Left ventricle myocardium superior (tissue), 1 donor: Measurements from ENCODE around the gene MYO9A. TPM values are rescaled to one million over a fixed set of nuclear protein-coding genes. Genes with fewer than 3 reads are reported as not detected.

Source experiments
- ATAC-seq: fragments of 200-7000 bp; cut with Tn5 transposase; one replicate; pipeline ENCODE4 v1.9.1; 2020; ENCODE audit warnings: mild to moderate bottlenecking, moderate library complexity
- DNase-seq: peaks from one replicate; pipeline ENCODE4 v3.0.0-alpha.2; 2020
- intact Hi-C: fragments of 100-400 bp; cut with micrococcal nuclease; formaldehyde crosslinking; loops from one replicate; pipeline ENCODE4 v1.11.0; 2022
- long read RNA-seq: library from polyadenylated mRNA; unstranded; transcript quantifications from one replicate; pipeline ENCODE4 v2.0.0, GENCODE V29; 2021
- total RNA-seq: library from RNA; stranded (reverse); fragmentation: NEBNext Ultra II Directional; extraction: Animal tissue kit (Norgen Biotek cat#: 25700); gene quantifications from one replicate; pipeline ENCODE4 v1.2.1, GENCODE V29; 2021
- donor health status: DM: no; HTN: yes; CAD: no; lungs with severe emphysema.

MYO9A gene, protein sequence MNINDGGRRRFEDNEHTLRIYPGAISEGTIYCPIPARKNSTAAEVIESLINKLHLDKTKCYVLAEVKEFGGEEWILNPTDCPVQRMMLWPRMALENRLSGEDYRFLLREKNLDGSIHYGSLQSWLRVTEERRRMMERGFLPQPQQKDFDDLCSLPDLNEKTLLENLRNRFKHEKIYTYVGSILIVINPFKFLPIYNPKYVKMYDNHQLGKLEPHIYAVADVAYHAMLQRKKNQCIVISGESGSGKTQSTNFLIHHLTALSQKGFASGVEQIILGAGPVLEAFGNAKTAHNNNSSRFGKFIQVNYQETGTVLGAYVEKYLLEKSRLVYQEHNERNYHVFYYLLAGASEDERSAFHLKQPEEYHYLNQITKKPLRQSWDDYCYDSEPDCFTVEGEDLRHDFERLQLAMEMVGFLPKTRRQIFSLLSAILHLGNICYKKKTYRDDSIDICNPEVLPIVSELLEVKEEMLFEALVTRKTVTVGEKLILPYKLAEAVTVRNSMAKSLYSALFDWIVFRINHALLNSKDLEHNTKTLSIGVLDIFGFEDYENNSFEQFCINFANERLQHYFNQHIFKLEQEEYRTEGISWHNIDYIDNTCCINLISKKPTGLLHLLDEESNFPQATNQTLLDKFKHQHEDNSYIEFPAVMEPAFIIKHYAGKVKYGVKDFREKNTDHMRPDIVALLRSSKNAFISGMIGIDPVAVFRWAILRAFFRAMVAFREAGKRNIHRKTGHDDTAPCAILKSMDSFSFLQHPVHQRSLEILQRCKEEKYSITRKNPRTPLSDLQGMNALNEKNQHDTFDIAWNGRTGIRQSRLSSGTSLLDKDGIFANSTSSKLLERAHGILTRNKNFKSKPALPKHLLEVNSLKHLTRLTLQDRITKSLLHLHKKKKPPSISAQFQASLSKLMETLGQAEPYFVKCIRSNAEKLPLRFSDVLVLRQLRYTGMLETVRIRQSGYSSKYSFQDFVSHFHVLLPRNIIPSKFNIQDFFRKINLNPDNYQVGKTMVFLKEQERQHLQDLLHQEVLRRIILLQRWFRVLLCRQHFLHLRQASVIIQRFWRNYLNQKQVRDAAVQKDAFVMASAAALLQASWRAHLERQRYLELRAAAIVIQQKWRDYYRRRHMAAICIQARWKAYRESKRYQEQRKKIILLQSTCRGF (N-terminal part only)
- total RNA-seq: 29.7 TPM
- long read RNA-seq, partial matches to known transcripts: 4 of 7 reads
- long read RNA-seq, other reads (novel, unspliced or antisense): 3 of 7 reads

DNA sequence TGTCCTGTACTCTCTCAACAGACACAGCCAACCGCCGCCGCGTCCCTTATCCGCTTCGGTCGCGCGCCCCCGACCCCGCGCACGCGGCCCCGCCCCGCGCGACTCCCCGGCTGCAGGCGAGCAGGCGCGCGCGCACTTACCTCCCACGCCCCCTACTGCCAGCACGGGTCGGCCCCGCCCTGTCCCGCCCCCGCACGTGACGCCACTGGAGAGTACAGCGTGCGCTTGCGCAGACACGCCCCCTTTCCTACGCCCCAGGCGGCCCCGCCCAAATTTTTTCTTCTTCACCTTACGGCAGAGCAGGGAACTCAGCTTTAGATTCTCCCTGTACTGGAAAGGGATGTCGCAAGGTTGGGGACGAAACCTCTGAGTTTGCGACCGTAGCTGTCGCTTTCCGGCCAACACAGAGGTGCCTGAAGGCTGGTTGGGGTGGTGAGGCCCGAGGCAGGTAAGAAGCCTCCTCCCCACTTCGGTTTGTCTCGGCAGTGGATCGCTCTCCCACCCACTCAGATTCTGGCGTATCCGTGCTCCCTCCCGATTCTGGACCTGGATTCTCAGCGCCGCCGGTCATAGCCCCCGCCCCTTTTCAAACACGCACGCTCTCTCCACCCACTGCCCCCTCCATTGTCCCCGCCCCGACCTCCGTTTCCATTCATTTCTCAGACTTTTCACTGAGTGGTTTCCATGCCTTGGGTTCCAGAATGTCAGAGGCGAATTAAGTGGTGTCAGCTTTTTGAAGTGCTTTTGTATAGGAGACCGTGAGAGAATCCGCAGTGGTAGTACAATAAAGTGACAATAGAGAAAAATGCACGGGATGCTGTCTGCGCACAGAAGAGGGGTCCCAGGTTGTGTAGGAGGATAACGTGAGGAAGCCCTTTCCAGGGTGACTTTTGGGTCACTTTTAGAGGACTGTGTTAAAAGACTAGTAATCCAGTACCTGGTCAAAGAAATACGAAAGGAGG, at the start of gene MYO9A, which contains the start of gene SENP8:
MYO9A (minus strand) TSS at position 134 of the 962 bp plus-strand sequence. CDS start 71,587 bp downstream, outside the sequence.
SENP8 (plus strand) TSS at position 387 of the 962 bp plus-strand sequence. CDS start 21,221 bp downstream, outside the sequence.
- ATAC-seq: peak; percentile 89
- intact Hi-C loops: no loop called here
- peak; percentile 99 for DNase-seq

DNA sequence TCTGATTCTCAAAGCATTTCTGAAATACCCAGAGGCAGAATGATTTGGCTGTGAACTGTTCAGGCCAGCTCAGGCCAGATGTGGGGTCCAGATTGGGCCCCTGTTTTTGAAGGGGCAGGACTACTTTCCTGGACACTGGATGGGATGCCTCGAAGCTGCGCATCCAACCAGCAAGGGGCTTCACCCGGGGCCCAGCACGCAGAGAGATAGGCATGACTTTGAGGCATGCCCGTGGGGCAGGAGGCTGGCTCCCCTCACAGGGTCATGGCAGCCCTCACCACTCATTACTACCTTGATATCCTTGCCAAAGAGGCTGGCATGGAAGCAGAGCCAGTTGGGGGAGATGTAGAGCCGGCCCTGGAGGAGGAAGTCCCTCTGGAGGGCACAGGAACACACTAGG, 49.5 kb upstream of the MYO9A start:
- no peak for DNase-seq
- ATAC-seq: no peak
- intact Hi-C loops: no loop called here

DNA sequence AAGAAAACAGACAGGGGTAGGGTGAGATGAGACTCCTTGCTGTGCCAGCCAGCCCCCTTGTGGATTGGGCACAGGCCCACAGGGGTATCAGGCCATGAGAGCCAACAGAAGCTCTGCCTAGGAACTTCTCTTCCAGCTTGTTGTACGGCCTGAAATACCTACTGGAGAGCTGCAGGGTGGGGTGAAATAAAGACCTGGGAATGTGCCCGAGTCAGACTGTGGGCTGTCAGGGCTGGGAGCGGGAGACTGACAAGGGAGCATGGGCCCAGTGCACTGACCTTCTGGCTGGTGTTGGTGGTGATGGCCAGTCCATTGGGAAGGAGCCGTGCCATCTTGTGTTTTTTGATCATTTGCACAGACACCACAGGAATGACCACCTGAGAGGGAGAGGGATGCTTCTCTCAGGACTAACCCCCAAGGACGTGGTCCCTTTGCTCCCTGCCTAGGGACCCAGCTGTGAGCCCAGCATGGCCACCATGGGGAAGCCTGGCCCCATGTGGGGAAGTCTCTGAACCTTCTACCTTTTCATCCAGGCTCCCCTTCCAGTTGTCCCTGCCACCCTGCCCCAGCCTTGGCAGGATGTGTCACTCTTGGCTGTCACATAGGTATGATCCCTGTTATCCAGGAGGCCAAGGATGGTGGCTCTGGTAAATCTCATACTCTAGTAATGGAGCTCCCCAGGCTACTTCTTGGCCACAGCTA, 48.9 kb upstream of the MYO9A start:
- DNase-seq: no peak
- intact Hi-C loops: no loop called here
- no peak for ATAC-seq

DNA sequence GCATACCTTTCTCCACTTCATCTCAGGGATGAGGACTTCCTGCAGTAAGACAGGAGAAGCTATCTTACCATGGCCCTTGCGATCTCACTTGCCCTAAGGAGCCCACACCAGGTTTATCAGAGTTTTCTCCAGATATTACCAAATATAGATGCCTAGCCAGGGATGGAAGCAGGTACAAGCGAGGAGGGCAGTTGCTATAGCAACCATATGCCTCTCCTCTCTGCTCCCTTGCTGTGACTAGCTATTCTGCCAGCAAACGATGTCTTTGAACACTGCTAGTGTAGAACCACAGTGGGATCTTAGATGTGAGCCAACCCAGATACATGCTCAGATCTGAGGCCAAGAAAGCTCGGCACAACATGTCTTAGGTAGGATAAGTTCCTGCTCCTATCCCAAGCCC, 45.8 kb upstream of the MYO9A start:
- ATAC-seq: no peak

DNA sequence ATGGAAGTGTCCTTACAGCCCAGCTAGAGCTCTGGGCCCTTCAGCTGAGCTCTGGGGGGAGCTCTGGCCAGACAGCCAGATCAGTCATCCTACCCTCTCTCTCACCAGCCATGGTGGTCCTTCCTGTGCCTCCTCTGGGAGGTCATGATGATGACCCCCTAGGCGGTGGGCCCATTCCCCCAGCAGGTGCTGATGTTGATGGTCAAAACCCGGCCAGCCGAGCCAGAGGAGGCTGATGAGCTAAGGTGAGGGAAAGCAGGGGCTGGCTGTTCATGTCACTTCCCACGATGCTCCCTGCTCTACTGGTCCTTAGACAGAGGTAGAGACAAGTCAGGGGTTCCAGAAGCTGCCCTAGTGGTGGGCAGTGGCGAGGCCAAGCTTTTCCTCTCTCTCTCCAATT, 44.6 kb upstream of the MYO9A start:
- intact Hi-C loops: no loop called here
- DNase-seq (no peak), ATAC-seq (no peak)

More for the DNA sequence above, 45.8 kb upstream of the MYO9A start:
- intact Hi-C loops: no loop called here
- no peak for DNase-seq

DNA sequence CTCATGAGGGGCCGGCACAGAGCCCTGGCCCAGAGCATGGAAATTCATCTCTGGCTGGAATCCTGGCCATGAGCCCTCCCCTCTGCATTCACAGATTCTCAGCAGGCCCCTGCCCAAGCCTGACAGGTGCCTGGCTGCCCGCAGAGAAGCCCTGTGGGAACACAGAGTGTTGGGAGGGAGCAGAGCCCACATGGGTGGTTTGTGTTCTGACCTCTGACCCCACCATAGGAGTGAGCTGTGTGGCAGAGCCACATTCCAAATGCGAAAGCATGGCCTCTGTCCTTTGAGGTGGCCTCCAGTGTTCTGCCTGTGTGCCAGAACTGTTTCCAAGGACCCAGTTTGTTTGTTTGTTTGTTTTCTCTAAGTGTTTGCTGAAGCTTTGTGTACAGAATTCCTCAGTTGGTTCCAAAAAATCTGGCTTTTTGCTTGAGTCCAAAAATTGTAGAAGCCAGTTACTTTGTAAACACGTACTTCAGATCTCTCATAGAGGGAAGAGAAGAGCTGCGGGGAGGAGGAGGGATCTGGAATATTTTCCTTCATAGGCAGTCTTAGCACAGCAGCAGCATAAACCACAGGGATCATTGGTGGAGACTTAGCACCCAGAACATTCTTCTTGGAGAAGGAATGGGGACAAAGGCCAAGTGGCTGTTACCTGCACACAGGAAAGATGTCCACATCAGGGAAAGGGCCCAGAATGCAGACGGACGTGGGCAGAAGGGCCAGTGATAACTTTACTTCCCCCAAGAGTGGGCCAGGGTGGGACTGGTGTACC, 43.6 kb upstream of the MYO9A start:
- intact Hi-C loops: no loop called here
- ATAC-seq: no peak
- no peak for DNase-seq

DNA sequence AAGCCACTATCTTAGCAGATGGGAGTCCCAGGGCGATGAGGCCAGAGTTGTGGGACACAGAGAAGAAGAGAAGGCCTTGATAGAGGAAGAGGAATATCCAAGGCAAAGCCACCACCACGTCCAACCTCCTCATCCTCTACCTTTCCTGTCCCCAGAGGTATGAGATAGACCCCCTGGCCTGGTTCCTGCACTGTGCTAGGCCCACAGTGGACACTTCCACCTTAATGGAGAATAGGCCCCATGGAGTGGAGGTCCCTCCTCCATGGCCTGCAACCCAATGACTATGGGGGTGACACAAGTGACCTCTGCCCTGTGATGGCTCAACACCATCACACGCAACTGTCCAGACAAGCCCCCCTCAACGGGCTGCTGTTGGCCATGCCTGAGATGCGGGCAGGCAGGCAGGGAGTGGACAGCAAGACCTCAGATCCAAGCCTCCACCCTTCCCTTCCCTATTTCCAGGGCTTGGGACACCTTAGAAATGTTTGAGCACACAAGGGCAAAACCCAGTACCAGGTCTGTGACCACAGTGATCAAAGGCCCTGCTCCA, 42.8 kb upstream of the MYO9A start:
- intact Hi-C loops: no loop called here
- no peak for DNase-seq
- no peak for ATAC-seq

DNA sequence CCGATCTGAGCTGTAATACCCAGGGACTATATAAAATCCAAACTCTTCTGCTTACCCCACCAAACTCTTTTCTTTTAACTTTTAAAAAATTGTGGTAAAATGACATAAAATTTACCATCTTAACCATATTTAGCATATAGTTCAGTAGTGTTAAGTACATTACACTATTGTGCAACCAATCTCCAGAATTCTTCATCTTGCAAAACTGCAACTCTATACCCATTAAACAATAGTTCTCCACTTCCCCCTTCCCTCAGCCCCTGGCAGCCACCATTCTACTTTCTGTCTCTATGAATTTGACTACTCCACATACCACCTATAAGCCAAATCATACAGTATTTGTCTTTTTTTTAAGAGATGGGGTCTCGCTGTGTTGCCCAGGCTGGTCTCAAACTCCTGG, 39.0 kb upstream of the MYO9A start:
- ATAC-seq (no peak), DNase-seq (no peak)
- intact Hi-C loops: no loop called here

DNA sequence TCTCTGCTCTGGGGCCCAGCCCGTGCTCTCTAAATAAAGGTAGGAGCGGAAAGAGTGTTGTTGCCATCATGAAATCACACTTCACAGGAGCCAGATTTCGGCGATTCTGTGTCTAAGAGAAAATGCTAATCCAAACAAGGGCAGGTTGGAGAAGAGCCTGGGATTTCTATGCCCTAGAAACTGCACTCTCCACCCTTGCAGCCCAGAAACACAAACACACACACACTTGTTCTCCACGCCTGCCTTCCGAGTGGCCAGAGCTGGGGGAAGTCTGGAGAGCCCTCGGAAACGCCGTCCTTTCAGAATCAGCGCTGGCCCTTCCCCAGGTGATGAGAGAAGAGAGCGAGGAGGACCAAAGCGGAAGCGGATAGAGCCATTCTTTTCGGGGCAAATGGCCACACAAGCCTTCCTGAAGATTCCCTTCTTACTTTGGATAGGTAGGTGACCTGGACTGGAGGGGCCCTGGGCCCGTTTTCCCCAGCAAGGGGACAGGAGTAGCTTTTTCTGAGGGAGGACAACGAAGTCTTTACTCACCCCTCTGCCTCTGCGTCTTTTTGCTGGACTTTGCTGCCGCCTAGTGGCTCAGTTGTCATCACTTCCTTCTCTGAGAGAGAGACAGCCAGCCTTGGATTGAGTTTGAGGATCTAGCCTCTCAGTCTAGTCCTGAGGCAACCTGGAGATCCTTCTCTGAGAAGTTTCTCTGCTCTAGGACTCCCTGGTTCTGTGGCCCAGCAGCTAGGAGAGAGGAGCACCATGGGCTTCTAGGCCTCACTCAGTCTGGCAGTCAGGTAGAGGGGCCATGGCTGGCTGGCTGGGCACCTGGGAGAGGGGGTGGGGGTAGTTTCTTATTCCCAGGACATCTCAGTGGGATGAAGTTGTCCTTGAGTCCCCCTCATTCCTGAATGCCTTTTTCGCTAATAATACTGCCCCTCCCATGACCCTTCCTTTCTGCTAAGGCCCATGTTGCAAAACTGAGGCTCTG, 38.0 kb upstream of the MYO9A start:
- intact Hi-C loops: no loop called here
- ATAC-seq: peak; percentile 94
- peak; percentile 87 for DNase-seq

DNA sequence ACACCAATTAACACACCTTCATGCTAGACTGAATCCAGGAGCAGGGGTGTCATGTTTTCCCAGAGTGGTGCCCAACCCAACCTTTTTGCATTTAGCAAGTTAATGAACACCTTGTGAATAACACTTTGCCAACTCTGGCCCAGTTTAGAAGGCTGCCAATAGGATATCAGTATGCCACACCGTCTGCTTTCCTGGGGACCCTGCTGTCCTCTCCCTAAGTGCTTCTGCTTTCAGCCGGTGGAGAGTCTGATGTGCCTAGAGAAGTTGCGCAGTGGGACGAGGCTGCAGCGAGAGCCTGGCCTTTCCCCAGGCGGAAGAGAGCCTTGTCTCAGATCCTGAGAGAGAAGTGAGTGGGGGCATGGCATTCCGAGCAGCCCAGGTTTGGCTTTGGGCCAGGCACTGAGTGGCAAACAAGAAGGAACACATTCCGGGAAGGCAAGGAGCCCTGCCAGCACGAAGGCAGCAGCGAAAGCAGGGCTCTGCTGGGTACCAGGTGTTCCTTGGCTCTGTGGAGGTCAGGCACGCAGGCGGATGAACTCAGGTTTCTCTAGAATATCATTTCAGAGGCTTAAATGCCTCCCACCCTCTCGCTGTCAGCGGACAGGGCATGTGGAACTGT, 37.2 kb upstream of the MYO9A start:
- intact Hi-C loops: no loop called here
- ATAC-seq (peak; percentile 86), DNase-seq (peak; percentile 86)

DNA sequence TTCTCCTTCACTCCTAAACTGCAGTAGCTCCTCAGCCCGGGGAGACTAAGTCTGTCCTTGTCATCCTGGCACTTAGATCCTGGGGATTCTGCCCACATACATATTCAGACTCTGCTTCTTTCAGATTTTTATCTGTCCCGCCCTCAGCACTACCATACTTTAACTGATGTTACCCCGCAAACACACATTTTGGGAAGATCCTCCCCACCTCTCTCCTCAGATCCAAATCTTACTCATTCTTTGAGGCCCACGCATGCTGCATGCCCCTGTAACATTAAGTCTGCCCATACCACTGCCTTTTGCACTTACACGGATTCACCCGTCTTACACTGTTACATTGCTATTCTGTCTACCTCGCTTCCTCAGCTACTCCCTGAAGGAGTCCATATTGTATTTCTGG, 36.4 kb upstream of the MYO9A start:
- ATAC-seq (no peak), DNase-seq (no peak)
- intact Hi-C loops: no loop called here

DNA sequence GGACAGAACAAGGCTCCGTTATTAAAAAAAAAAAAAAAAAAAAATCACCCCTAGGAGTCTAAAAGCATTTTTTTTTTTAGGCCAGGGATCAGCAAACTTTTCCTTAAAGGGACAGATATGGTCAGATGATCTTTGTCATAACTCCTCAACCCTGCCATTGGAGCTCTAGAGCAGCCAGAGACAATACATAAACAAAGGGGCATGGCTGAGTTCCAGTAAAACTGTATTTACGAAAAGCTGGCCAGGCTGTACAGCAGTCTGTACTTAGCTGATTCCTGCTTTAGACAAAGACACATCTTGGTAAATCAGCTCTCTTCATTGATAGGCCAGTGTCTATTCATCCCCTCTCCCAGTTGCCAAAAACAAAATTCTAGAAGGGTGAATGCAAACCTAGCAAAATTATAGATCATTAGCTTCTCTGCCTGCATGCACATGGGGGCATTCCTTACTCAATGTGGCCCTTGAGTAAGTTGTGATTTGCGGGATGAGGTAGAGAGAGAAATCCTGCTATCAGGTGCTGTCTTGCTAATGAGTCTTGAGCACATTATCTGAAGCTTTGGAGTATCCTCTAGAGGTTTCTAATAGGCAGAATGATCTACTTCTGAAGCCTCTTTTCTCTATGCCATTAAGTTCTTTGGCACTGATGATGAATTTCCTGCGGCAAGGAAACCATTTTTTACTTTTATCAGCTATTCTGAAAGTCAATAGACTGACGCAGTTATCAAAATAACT, 35.5 kb upstream of the MYO9A start:
- ATAC-seq (no peak), DNase-seq (no peak)
- intact Hi-C loops: no loop called here

DNA sequence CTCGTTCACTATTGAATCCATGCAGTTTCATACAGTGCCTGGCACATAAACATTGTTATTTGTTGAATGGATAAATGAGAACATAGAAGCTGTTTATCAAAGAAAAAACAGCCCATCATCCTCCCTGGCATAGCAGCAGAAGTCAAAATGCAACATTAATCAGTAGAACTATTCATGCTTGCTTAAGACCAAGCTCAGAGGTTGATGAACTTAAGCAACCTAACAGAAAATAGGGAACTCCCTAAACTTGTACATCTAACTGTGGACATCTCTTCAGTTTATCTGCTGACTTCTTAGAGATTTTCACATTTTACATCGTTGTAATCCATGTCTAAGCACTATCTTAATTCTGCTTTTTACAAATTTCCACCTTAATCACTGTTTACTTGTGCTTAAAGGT, 29.5 kb upstream of the MYO9A start:
- intact Hi-C loops: no loop called here
- DNase-seq: no peak
- no peak for ATAC-seq

DNA sequence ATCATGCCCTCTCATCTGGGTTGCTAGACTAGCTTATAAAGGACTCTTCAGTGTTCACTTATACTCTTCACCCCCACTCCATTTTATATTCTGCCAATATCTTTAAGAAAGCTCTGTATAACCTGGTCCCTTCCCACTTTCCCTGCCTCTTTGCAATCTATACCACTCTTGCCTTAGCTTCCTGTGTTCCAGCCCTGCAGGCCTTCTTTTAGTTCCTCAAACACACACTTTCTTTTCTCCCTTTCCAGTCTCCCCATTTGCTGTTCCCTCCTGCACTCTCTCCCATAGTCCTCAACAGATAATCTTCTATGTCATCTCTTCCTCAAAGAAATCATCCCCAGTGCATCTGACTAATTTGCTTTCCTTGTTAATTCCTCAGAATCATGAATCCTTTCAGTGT, 29.0 kb upstream of the MYO9A start:
- DNase-seq (no peak), ATAC-seq (no peak)
- intact Hi-C loops: no loop called here

DNA sequence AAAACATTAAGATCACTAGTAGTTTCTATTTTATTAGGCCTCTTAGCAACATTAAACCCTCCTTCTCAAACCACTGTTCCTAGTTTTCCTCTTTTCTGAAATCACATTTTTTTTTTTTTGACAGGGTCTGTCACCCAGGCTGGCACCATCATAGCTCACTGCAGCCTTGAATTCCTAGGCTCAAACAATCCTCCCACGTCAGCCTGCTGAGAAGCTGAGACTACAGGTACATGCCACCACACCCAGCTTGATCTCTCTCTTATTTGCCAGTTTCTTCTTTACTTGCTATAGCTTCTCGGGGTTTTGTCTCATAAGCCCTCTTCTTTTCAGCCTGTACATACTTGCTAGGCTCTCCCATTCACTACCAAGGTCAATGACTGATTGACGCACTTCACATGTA, 28.3 kb upstream of the MYO9A start:
- no peak for ATAC-seq
- intact Hi-C loops: no loop called here
- no peak for DNase-seq
